ENCODE results near the gene ENOPH1.
"Not testable (repeated sequence)": the region's sequence is repeated elsewhere in the genome, so short reads cannot be mapped to it uniquely, and the experiment has no call there.

ENOPH1 gene

GRCh38 chr4:82430193-82430963, at the start of gene ENOPH1, which contains the start of gene HNRNPDL:
Gene ENOPH1 (plus strand): TSS chr4:82430590. CDS start chr4:82430830, 240 bp downstream.
Gene HNRNPDL (minus strand): TSS chr4:82430462. CDS start chr4:82429690, 772 bp downstream.
- peak; percentile 82 for DNase-seq

- no peak for DNase-seq
Measured at GRCh38 chr4:82380831-82381230, 49.6 kb upstream of the ENOPH1 start.

GRCh38 chr4:82381235-82381634, 49.2 kb upstream of the ENOPH1 start:
- DNase-seq = no peak

- no peak for DNase-seq
Measured at GRCh38 chr4:82381661-82382296, 48.6 kb upstream of the ENOPH1 start.

GRCh38 chr4:82382751-82383150, 47.6 kb upstream of the ENOPH1 start:
- no peak for DNase-seq

GRCh38 chr4:82386312-82386711, 44.1 kb upstream of the ENOPH1 start:
- not testable (repeated sequence) for DNase-seq

- no peak for DNase-seq
Measured at GRCh38 chr4:82388405-82388804, 42.0 kb upstream of the ENOPH1 start.

GRCh38 chr4:82390061-82390460, 40.3 kb upstream of the ENOPH1 start:
- not testable (repeated sequence) for DNase-seq

GRCh38 chr4:82394896-82395295, 35.5 kb upstream of the ENOPH1 start:
- no peak for DNase-seq

- no peak for DNase-seq
Measured at GRCh38 chr4:82397527-82397926, 32.9 kb upstream of the ENOPH1 start.

- DNase-seq = no peak
Measured at GRCh38 chr4:82398263-82398662, 32.1 kb upstream of the ENOPH1 start.

- DNase-seq = no peak
Measured at GRCh38 chr4:82401600-82401999, 28.8 kb upstream of the ENOPH1 start.

GRCh38 chr4:82402196-82402775, 28.1 kb upstream of the ENOPH1 start:
- no peak for DNase-seq

- DNase-seq = no peak
Measured at GRCh38 chr4:82403725-82404124, 26.7 kb upstream of the ENOPH1 start.

- DNase-seq = not testable (repeated sequence)
Measured at GRCh38 chr4:82415061-82415460, 15.3 kb upstream of the ENOPH1 start.

GRCh38 chr4:82415922-82416365, 14.4 kb upstream of the ENOPH1 start:
- DNase-seq = no peak

GRCh38 chr4:82419451-82419850, 10.9 kb upstream of the ENOPH1 start:
- no peak for DNase-seq

- DNase-seq = no peak
Measured at GRCh38 chr4:82421796-82422560, 8.4 kb upstream of the ENOPH1 start.

- DNase-seq = no peak
Measured at GRCh38 chr4:82422616-82423015, 7.8 kb upstream of the ENOPH1 start.

GRCh38 chr4:82423245-82424054, 6.9 kb upstream of the ENOPH1 start:
- DNase-seq = no peak

GRCh38 chr4:82425478-82425877, 4.9 kb upstream of the ENOPH1 start:
- no peak for DNase-seq

GRCh38 chr4:82428526-82428968, 1.8 kb upstream of the ENOPH1 start:
- no peak for DNase-seq

Data from NCI-H1694 (cell line).